K562 (cell line): ENCODE data around the gene ASGR1. TPM values are rescaled to one million over a fixed set of nuclear protein-coding genes. Genes with fewer than 3 reads are reported as not detected.

Experiments used
- ATAC-seq: fragments of 200-7000 bp; cut with Tn5 transposase; 3 replicates; pipeline ENCODE4 v1.9.1; 2020; ENCODE audit warnings: moderate library complexity
- BruUV-seq: library from RNA; stranded (reverse); fragments of 400-500 nt; replicated peaks from 2 replicates; lab custom pipeline; 2021; lab: Mats Ljungman, UMichigan
- CTCF ChIA-PET: fragments of 300-600 bp; formaldehyde crosslinking; extraction: SDS; loops from one replicate; lab custom pipeline; 2021; ENCODE audit warnings: low intra/inter-chr PET ratio; lab: Yijun Ruan, JAX
- POLR2A ChIA-PET: fragments of 300-600, 350-650 bp; sonication (Branson Sonifier 250); formaldehyde crosslinking; extraction: SDS; loops from one replicate; lab custom pipeline; 2021; ENCODE audit warnings: antibody characterized with exemption, inconsistent platforms; lab: Yijun Ruan, JAX
- DNase-seq, 4 experiments: peaks; one replicate each; pipeline versions ENCODE4 v3.0.0 to v3.0.0-alpha.2; 2011 to 2018; ENCODE audit warnings: low spot score in 3 of 4, mixed read lengths in 3 of 4; ENCODE audit errors: extremely low read depth in 1 of 4
- FAIRE-seq: peaks from 2 replicates; lab custom pipeline; 2011; peaks lifted over from hg19 to GRCh38; lab: Jason Lieb, UNC
- H2AFZ ChIP-seq: 2 replicates; pipeline ENCODE4 v1.6.0; 2011; ENCODE audit warnings: low read depth, low read length, control low read depth, inconsistent platforms
- H3K27ac ChIP-seq: fragments of 200-600 bp; 3 replicates; pipeline ENCODE4 v1.8.0; 2011; ENCODE audit warnings: low read depth, mild to moderate bottlenecking, control low read depth, inconsistent platforms, low read length, moderate library complexity, mixed read lengths; ENCODE audit errors: extremely low read depth
- H3K27me3 ChIP-seq, 2 experiments: fragments of 300-600 bp in 1 of 2; 2 replicates in 1 of 2; 3 replicates in 1 of 2; pipeline versions ENCODE4 v1.6.0 to v1.8.0; 2011; ENCODE audit warnings: inconsistent platforms in 2 of 2, low read length in 2 of 2, mild to moderate bottlenecking in 1 of 2, mixed read lengths in 1 of 2, moderate library complexity in 1 of 2; ENCODE audit not compliant: control insufficient read depth in 2 of 2, insufficient read depth in 2 of 2
- H3K36me3 ChIP-seq: fragments of 300-600 bp; 3 replicates; pipeline ENCODE4 v1.8.0; 2011; ENCODE audit warnings: mild to moderate bottlenecking, low read length, inconsistent platforms; ENCODE audit not compliant: control insufficient read depth, insufficient read depth
- H3K4me1 ChIP-seq, 2 experiments: fragments of 200-600 bp in 1 of 2; replicated peaks in 1 of 2; 2 replicates in 1 of 2; 3 replicates in 1 of 2; pipeline versions ENCODE4 v1.5.1 to v1.8.0; 2011; ENCODE audit warnings: inconsistent platforms in 2 of 2, low read length in 2 of 2, mild to moderate bottlenecking in 1 of 2, mixed read lengths in 1 of 2, moderate library complexity in 1 of 2; ENCODE audit not compliant: control insufficient read depth in 2 of 2, insufficient read depth in 2 of 2
- H3K4me2 ChIP-seq: 2 replicates; pipeline ENCODE4 v1.6.1; 2011; ENCODE audit warnings: low read length, control low read depth, inconsistent platforms, mixed read lengths; ENCODE audit not compliant: insufficient read depth
- H3K4me3 ChIP-seq: fragments of 200-600 bp; sonication (generic), shearing (Covaris generic); 2 replicates; pipeline ENCODE4 v1.5.1; 2016; ENCODE audit warnings: control low read depth, inconsistent platforms
- H3K79me2 ChIP-seq: fragments of 200-600 bp; 3 replicates; pipeline ENCODE4 v1.8.0; 2011; ENCODE audit warnings: low read length, inconsistent platforms; ENCODE audit not compliant: control insufficient read depth, insufficient read depth
- H3K9ac ChIP-seq, 2 experiments: 2 replicates each; pipeline versions ENCODE4 v1.6.0 to v1.6.1; 2011; ENCODE audit warnings: low read depth in 2 of 2, low read length in 2 of 2, control low read depth in 1 of 2, inconsistent platforms in 1 of 2, mild to moderate bottlenecking in 1 of 2, mixed read lengths in 1 of 2; ENCODE audit not compliant: insufficient read depth in 1 of 2
- H3K9me1 ChIP-seq: one replicate; pipeline ENCODE4 v1.6.0; 2011; ENCODE audit warnings: inconsistent platforms, mild to moderate bottlenecking, low read length, moderate library complexity; ENCODE audit not compliant: control insufficient read depth, insufficient read depth
- H3K9me3 ChIP-seq: replicated peaks from 2 replicates; pipeline ENCODE4 v1.5.1; 2011; ENCODE audit warnings: low read depth, low read length, inconsistent platforms; ENCODE audit not compliant: control insufficient read depth, insufficient read depth
- H4K20me1 ChIP-seq: replicated peaks from 2 replicates; pipeline ENCODE4 v1.6.1; 2011; ENCODE audit warnings: low read length, inconsistent platforms, mixed read lengths; ENCODE audit not compliant: control insufficient read depth, insufficient read depth
- CBFA2T3 ChIP-seq: fragments of 450-650 bp; IDR thresholded peaks from 2 replicates; pipeline ENCODE4 v1.6.1; 2017
- CLOCK ChIP-seq: fragments of 250-450 bp; sonication (Bioruptor Pico); IDR thresholded peaks from 2 replicates; pipeline ENCODE4 v1.4.0; 2020; ENCODE audit warnings: mild to moderate bottlenecking, moderate library complexity, borderline replicate concordance
- FOXK2 ChIP-seq, 2 experiments: fragments of 450-650 bp; IDR thresholded peaks in 1 of 2; conservative IDR thresholded peaks in 1 of 2; 2 replicates each; pipeline ENCODE4 v1.6.1; 2016; ENCODE audit warnings: low read depth in 2 of 2, mild to moderate bottlenecking in 1 of 2
- RNF2 ChIP-seq: sonication (generic); IDR thresholded peaks from 2 replicates; pipeline ENCODE4 v1.6.1; 2016
- SAP30 ChIP-seq: fragments of 200-600 bp; sonication (generic); IDR thresholded peaks from 2 replicates; pipeline ENCODE4 v1.6.1; 2012; ENCODE audit warnings: borderline replicate concordance, low read depth, mild to moderate bottlenecking, moderate library complexity, low read length, control low read depth, inconsistent platforms; ENCODE audit not compliant: insufficient read depth, poor library complexity, severe bottlenecking
- ZNF140 ChIP-seq: fragments of 250-450 bp; sonication (Bioruptor Pico); IDR thresholded peaks from 2 replicates; pipeline ENCODE4 v1.8.0; 2021; ENCODE audit warnings: moderate library complexity, mild to moderate bottlenecking, inconsistent platforms
- ZNF318 ChIP-seq, 2 experiments: fragments of 450-650 bp; IDR thresholded peaks; 2 replicates each; pipeline ENCODE4 v1.6.1; 2016; ENCODE audit warnings: mild to moderate bottlenecking in 2 of 2, borderline replicate concordance in 1 of 2, low read depth in 1 of 2, moderate library complexity in 1 of 2
- ZNF354B ChIP-seq: fragments of 250-450 bp; sonication (Bioruptor Pico); IDR thresholded peaks from 2 replicates; pipeline ENCODE4 v1.4.0; 2020
- ZNF384 ChIP-seq: IDR thresholded peaks from 2 replicates; pipeline ENCODE4 v1.6.1; 2012; ENCODE audit warnings: low read depth, low read length, improper control_type of control experiment
- ZNF431 ChIP-seq: sonication (generic); formaldehyde crosslinking; IDR thresholded peaks from 2 replicates; pipeline ENCODE4 v1.8.0; 2022; ENCODE audit warnings: mild to moderate bottlenecking, missing genetic modification reagents
- whole genome bisulfite sequencing: fragments of 100-300 bp; shearing (Covaris generic); methylation state at CpG from one replicate; pipeline ENCODE4 v1.1.6; 2016; ENCODE audit warnings: low coverage, mixed read lengths; ENCODE audit not compliant: insufficient coverage; ENCODE audit errors: missing lambda C conversion rate; 5-methylcytosine and 5-hydroxymethylcytosine counted together
- in situ Hi-C: fragments of 300-500 bp; cut with MboI; formaldehyde crosslinking; loops from 4 replicates; pipeline ENCODE4 v1.15.0; 2018; ENCODE audit warnings: inconsistent platforms, mixed read lengths
- intact Hi-C: fragments of 100-400 bp; cut with micrococcal nuclease; formaldehyde crosslinking; loops from 2 replicates; pipeline ENCODE4 v1.14.2; 2022
- polyA plus RNA-seq, 8 experiments: library from polyadenylated mRNA; depleted of rRNA in 4 of 8; stranded (reverse) in 5 of 8; unstranded in 3 of 8; fragments of >200 nt; fragmentation: Nextera tagmentation in 2 of 8; fragmentation: Illumina TruSeq in 1 of 8; extraction: Ambion mirVana in 2 of 8; extraction: Trizol in 1 of 8; gene quantifications; 2 replicates each; pipeline versions ENCODE4 v1.2.1 to v1.2.3, GENCODE V29; 2011 to 2014; ENCODE audit warnings: inconsistent platforms in 1 of 8, missing spikeins in 1 of 8
- total RNA-seq, 7 experiments: library from RNA; depleted of rRNA in 6 of 7; stranded (reverse); fragments of >200 nt in 6 of 7; fragmentation: Illumina TruSeq in 2 of 7; extraction: Trizol in 2 of 7; gene quantifications; 2 replicates each; pipeline versions ENCODE4 v1.2.1 to v1.2.3, GENCODE V29; 2011 to 2021; ENCODE audit warnings: low replicate concordance in 1 of 7

Gene ASGR1
- total and polyA plus RNA-seq, 9 of the 15 experiments (the other 6 are each of a cell fraction or from before 2014, with no cell fraction given) = 0.11 to 1.0 (median 0.64) TPM; not detected in 2

GRCh38 chr17:7228920-7229319 is 49.8 kb upstream of the ASGR1 start:
- intact Hi-C loops = no loop called here
- no peak for TF ChIP-seq RNF2
- TF ChIP-seq ZNF140 (CRISPR knock-in tag) = no peak
- TF ChIP-seq SAP30 = no peak
- no peak for TF ChIP-seq ZNF318 (IDR thresholded peaks at IDR 0.05; ENCODE audit: borderline replicate concordance in 1 of 2, low read depth in 1 of 2)
- no peak for TF ChIP-seq CBFA2T3
- no peak for TF ChIP-seq ZNF384
- no peak for TF ChIP-seq ZNF431 (CRISPR knock-in tag)
- TF ChIP-seq ZNF354B (CRISPR knock-in tag) = no peak
- TF ChIP-seq CLOCK (CRISPR knock-in tag) = no peak
- TF ChIP-seq FOXK2 (conservative IDR thresholded peaks at IDR 0.05 in 1 of 2, IDR thresholded peaks at IDR 0.05 in 1 of 2; ENCODE audit: low read depth in 2 of 2) = no peak

More at GRCh38 chr17:7228920-7229319, 49.8 kb upstream of the ASGR1 start:
- Histone ChIP-seq H3K9me1 (peaks cover 4% of the 10 kb centered on the region), H3K4me2 (no peak overlapping the region), H3K4me3 (no peak overlapping the region), H4K20me1 (peaks cover 7% of the 10 kb centered on the region), H3K9ac (no peak overlapping the region), H3K36me3 (peaks cover 76% of the 10 kb centered on the region; the same call in 2 of the 3 replicates), H3K4me1 (peaks cover 7 to 27% of the 10 kb centered on the region in 2 experiments; a peak in 4 of 5 replicates), H3K27ac (no peak overlapping the region), H3K79me2 (peaks cover 38% of the 10 kb centered on the region), H3K27me3 (no peaks in the 10 kb centered on the region), H3K9me3 (no peaks in the 10 kb centered on the region), H2AFZ (no peak overlapping the region)
- in situ Hi-C loops = no loop called here
- no TSS peak for BruUV-seq
- POLR2A ChIA-PET = interaction anchor here (0.6 to 2.8 kb wide), 2 partner anchors 8 to 26 kb away, joined by 3 to 19 read pairs; partner anchors contain the start of genes ACADVL and DLG4
- CTCF ChIA-PET = no interaction called here
- ATAC-seq (no peak), DNase-seq (no peak), FAIRE-seq (no peak)
- 88% methylated on average over 4 of the region's 14 CpGs for WGBS
